ENCODE measurements around the gene CMBL. TPM values are rescaled to one million over a fixed set of nuclear protein-coding genes. Genes with fewer than 3 reads are reported as not detected.

Gene CMBL
- total and polyA plus RNA-seq, 2 of the 13 experiments (the other 11 are each of a cell fraction or from before 2014, with no cell fraction given): 11.5 to 17.0 TPM

DNA sequence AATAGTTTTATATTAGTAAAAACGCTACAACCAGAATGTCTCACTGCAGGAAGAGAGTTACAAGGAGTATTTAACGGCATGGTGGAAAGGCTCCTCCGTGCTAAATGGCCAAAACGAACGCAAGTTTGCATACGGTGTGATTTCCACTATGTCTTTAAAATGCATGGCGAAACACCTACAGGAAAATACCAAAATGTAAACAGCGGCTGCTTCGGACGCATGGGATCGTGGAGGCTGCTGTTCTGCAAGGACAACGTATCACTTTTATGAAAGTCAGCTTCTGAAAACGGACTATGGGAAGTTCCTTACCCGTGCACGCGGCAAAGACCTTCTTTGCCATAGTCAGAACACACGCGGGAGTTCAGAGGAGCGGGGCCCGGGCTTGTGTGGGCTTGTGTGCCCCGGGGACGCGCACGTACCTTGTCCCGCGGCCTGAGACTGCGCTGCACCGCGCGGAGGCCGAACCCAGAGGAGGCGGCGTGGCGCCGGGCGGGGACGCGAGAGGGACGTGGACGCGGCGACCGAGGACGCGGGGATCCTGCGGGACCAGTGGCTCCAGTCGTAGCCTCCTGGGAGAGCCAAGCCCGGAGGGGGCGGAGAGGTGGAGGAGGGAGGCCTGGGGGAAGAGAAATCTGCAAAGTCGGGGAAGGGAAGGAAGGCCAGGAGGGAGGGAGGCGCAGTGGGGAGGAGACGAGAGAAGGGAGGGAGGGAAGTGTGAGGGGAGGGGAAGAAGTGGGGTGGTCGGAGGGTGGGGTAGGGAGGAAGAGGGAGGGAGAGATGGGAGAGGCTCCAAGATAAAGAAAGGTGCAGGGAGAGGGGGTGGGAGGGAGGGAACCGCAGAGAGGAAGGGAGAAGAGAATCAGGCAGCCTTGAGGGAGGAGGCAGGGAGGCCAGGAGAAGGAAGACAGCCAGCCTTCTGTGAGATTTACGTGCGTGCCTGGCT, at the start of gene CMBL (continued):
- TF ChIP-seq EP300 (IDR thresholded peaks at IDR 0.05; ENCODE audit: low read depth in 2 of 2, low read length in 2 of 2) (no peak), EP300 (CRISPR knock-in tag; IDR thresholded peaks at IDR 0.05; ENCODE audit: borderline replicate concordance) (no peak), ZNF577 (CRISPR knock-in tag; IDR thresholded peaks at IDR 0.05; ENCODE audit: borderline replicate concordance, low read depth) (no peak), ZNF746 (CRISPR knock-in tag; IDR thresholded peaks at IDR 0.05) (peak; percentile 84; the same call in 1 of the 2 replicates), FOXC1 (CRISPR knock-in tag; IDR thresholded peaks at IDR 0.05; ENCODE audit: borderline replicate concordance) (peak; percentile 80; the same call in 1 of the 2 replicates), SNAPC5 (CRISPR knock-in tag; IDR thresholded peaks at IDR 0.05; ENCODE audit: borderline replicate concordance) (no peak), NR2F6 (IDR thresholded peaks at IDR 0.05) (no peak), NR2F6 (CRISPR knock-in tag; IDR thresholded peaks at IDR 0.05) (peak; percentile 15; the same call in 1 of the 2 replicates), ZNF784 (CRISPR knock-in tag; IDR thresholded peaks at IDR 0.05; ENCODE audit: borderline replicate concordance) (no peak), ZFP82 (CRISPR knock-in tag; IDR thresholded peaks at IDR 0.05; ENCODE audit: borderline replicate concordance) (no peak), ZNF672 (CRISPR knock-in tag; IDR thresholded peaks at IDR 0.05) (0 out of 2 replicates have a peak, but pooled peaks have one; percentile 42), TMF1 (CRISPR knock-in tag; IDR thresholded peaks at IDR 0.05; ENCODE audit: low read depth) (no peak), HDAC6 (IDR thresholded peaks at IDR 0.05; ENCODE audit: low read depth, low read length) (no peak), TFAP4 (IDR thresholded peaks at IDR 0.05; ENCODE audit: borderline replicate concordance, low read depth) (no peak), ZNF143 (CRISPR knock-in tag; IDR thresholded peaks at IDR 0.05) (no peak), JDP2 (CRISPR knock-in tag; IDR thresholded peaks at IDR 0.05; ENCODE audit: borderline replicate concordance) (no peak), ZNF24 (IDR thresholded peaks at IDR 0.05) (no peak), HNRNPL (IDR thresholded peaks at IDR 0.05; ENCODE audit: low read depth, low read length) (no peak), ZNF451 (CRISPR knock-in tag; IDR thresholded peaks at IDR 0.05) (no peak), HIVEP1 (CRISPR knock-in tag; IDR thresholded peaks at IDR 0.05) (no peak)
- TF ChIP-seq, protein P1, sequence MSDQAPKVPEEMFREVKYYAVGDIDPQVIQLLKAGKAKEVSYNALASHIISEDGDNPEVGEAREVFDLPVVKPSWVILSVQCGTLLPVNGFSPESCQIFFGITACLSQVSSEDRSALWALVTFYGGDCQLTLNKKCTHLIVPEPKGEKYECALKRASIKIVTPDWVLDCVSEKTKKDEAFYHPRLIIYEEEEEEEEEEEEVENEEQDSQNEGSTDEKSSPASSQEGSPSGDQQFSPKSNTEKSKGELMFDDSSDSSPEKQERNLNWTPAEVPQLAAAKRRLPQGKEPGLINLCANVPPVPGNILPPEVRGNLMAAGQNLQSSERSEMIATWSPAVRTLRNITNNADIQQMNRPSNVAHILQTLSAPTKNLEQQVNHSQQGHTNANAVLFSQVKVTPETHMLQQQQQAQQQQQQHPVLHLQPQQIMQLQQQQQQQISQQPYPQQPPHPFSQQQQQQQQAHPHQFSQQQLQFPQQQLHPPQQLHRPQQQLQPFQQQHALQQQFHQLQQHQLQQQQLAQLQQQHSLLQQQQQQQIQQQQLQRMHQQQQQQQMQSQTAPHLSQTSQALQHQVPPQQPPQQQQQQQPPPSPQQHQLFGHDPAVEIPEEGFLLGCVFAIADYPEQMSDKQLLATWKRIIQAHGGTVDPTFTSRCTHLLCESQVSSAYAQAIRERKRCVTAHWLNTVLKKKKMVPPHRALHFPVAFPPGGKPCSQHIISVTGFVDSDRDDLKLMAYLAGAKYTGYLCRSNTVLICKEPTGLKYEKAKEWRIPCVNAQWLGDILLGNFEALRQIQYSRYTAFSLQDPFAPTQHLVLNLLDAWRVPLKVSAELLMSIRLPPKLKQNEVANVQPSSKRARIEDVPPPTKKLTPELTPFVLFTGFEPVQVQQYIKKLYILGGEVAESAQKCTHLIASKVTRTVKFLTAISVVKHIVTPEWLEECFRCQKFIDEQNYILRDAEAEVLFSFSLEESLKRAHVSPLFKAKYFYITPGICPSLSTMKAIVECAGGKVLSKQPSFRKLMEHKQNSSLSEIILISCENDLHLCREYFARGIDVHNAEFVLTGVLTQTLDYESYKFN (CRISPR knock-in tag; conservative IDR thresholded peaks at IDR 0.05): no peak
- TF ChIP-seq, protein P2, sequence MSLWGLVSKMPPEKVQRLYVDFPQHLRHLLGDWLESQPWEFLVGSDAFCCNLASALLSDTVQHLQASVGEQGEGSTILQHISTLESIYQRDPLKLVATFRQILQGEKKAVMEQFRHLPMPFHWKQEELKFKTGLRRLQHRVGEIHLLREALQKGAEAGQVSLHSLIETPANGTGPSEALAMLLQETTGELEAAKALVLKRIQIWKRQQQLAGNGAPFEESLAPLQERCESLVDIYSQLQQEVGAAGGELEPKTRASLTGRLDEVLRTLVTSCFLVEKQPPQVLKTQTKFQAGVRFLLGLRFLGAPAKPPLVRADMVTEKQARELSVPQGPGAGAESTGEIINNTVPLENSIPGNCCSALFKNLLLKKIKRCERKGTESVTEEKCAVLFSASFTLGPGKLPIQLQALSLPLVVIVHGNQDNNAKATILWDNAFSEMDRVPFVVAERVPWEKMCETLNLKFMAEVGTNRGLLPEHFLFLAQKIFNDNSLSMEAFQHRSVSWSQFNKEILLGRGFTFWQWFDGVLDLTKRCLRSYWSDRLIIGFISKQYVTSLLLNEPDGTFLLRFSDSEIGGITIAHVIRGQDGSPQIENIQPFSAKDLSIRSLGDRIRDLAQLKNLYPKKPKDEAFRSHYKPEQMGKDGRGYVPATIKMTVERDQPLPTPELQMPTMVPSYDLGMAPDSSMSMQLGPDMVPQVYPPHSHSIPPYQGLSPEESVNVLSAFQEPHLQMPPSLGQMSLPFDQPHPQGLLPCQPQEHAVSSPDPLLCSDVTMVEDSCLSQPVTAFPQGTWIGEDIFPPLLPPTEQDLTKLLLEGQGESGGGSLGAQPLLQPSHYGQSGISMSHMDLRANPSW (CRISPR knock-in tag; IDR thresholded peaks at IDR 0.05; ENCODE audit: borderline replicate concordance): no peak

Measured in HepG2 (cell line).